ENCODE results near the gene STK17A. TPM values are rescaled to one million over a fixed set of nuclear protein-coding genes. Genes with fewer than 3 reads are reported as not detected.

STK17A gene
- total RNA-seq, 2 donors from 2014 or later, result 16.0 to 30.6 TPM

DNA sequence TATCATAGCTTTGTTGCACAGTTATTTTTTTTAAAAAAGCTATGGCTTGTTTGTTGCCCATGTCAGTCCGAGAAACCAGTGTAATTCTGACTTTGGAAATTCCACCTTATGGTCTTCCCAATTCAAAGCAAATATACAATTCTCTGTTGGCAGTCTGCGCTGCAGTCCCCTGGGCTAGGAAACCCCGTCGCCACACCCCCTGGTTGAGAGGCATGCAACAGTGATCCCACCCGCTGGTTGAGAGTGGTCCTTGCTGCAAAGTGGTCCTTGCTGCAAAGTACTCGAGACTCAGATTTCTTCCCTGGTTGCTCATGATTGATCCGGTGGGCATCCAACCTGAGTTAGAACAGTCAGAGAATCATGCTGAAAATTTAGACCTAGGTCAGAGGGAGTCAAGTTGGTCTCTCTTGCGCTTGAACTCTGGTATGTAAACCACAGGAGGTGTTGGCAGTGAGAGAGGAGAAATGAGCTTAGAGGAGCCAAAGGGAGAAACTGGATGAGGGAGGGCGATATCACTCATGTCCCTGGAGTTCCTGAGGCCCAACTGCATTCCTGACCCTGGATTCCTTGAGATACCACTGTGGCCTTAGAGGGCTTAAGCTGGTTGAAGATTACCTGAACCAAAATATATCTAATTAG is 45.0 kb upstream of the STK17A start:
- TF ChIP-seq CTCF (IDR thresholded peaks at IDR 0.05), result no peak
- Histone ChIP-seq H3K27ac (no peak overlapping the region), H3K9ac (ENCODE audit: low read depth in 2 of 2, low read length in 2 of 2) (no peak overlapping the region), H3K27me3 (no peaks in the 10 kb centered on the region), H3K36me3 (no peaks in the 10 kb centered on the region), H3K4me1 (no peaks in the 10 kb centered on the region), H3K4me3 (no peak overlapping the region), H3K9me3 (no peaks in the 10 kb centered on the region)
- intact Hi-C loops (cut with DNase I), result no loop called here
- DNase-seq, result no peak

GRCh38 chr7:43538404-43538771 is 44.5 kb upstream of the STK17A start:
- Histone ChIP-seq H3K4me3 (no peak overlapping the region), H3K36me3 (no peaks in the 10 kb centered on the region), H3K4me1 (no peaks in the 10 kb centered on the region), H3K27ac (no peak overlapping the region), H3K9ac (ENCODE audit: low read depth in 2 of 2, low read length in 2 of 2) (no peak overlapping the region), H3K27me3 (no peaks in the 10 kb centered on the region), H3K9me3 (no peaks in the 10 kb centered on the region)
- intact Hi-C loops (cut with DNase I), result no loop called here
- TF ChIP-seq CTCF (IDR thresholded peaks at IDR 0.05), result no peak
- DNase-seq, result no peak

GRCh38 chr7:43540471-43540870 is 42.4 kb upstream of the STK17A start:
- intact Hi-C loops (cut with DNase I), result no loop called here
- Histone ChIP-seq H3K27ac (no peak overlapping the region), H3K36me3 (no peaks in the 10 kb centered on the region), H3K9me3 (no peaks in the 10 kb centered on the region), H3K27me3 (no peaks in the 10 kb centered on the region), H3K4me3 (no peak overlapping the region), H3K4me1 (no peaks in the 10 kb centered on the region), H3K9ac (ENCODE audit: low read depth in 2 of 2, low read length in 2 of 2) (no peak overlapping the region)
- no peak for DNase-seq
- TF ChIP-seq CTCF (IDR thresholded peaks at IDR 0.05), result no peak

DNA sequence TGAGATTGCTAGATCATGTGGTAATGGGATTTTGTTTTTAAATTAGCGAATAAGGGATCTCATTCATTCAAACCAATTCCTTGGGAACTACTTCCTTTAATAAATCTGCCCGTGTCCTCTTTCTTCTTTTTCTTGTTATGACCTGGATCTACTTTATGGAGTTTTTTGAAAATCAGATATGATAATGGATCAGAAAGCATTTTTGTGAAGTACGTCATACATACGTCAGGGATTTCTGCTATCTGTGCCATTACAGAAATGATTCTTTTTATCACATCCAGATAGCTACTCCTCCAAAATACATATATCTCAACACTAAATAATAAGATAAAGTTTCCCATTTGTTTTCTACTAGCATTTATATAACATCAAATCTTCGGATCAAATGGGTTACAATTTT is 40.2 kb upstream of the STK17A start:
- TF ChIP-seq CTCF (IDR thresholded peaks at IDR 0.05), result no peak
- H3K27ac ChIP-seq, result no peak overlapping the region
- no peak for DNase-seq
- H3K9ac ChIP-seq (ENCODE audit: low read depth in 2 of 2, low read length in 2 of 2), result no peak overlapping the region
- no peaks in the 10 kb centered on the region for H3K9me3 ChIP-seq
- H3K4me3 ChIP-seq, result no peak overlapping the region
- intact Hi-C loops (cut with DNase I), result no loop called here
- no peaks in the 10 kb centered on the region for H3K36me3 ChIP-seq
- no peaks in the 10 kb centered on the region for H3K27me3 ChIP-seq
- no peaks in the 10 kb centered on the region for H3K4me1 ChIP-seq

- Histone ChIP-seq H3K4me1 (no peaks in the 10 kb centered on the region), H3K27me3 (no peaks in the 10 kb centered on the region), H3K27ac (no peak overlapping the region), H3K4me3 (no peak overlapping the region), H3K9me3 (no peaks in the 10 kb centered on the region), H3K36me3 (no peaks in the 10 kb centered on the region), H3K9ac (ENCODE audit: low read depth in 2 of 2, low read length in 2 of 2) (no peak overlapping the region)
- intact Hi-C loops (cut with DNase I), result no loop called here
- no peak for TF ChIP-seq CTCF (IDR thresholded peaks at IDR 0.05)
- no peak for DNase-seq
Observed at GRCh38 chr7:43546231-43546630, 36.7 kb upstream of the STK17A start.

Measured in colonic mucosa (tissue), 4 donors.